ENCODE measurements around the gene SMAD3.
"Not testable (repeated sequence)": the region's sequence is repeated elsewhere in the genome, so short reads cannot be mapped to it uniquely, and the experiment has no call there.

Gene SMAD3

DNA sequence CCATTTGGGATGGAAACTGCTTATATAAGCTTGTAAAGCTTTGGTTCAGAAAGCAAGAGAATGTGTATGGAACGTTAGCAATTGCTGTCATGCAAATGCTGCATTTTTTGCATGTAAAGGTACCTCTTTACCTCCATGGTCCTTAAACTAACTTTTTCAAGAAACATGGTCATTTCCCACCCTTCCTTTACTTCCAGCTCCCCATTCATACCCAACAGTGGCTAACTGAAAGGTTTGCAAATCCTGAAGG lies 84.3 kb downstream of the SMAD3 start:
- DNase-seq (ENCODE audit: low spot score) = no peak
- TF ChIP-seq, protein P1, sequence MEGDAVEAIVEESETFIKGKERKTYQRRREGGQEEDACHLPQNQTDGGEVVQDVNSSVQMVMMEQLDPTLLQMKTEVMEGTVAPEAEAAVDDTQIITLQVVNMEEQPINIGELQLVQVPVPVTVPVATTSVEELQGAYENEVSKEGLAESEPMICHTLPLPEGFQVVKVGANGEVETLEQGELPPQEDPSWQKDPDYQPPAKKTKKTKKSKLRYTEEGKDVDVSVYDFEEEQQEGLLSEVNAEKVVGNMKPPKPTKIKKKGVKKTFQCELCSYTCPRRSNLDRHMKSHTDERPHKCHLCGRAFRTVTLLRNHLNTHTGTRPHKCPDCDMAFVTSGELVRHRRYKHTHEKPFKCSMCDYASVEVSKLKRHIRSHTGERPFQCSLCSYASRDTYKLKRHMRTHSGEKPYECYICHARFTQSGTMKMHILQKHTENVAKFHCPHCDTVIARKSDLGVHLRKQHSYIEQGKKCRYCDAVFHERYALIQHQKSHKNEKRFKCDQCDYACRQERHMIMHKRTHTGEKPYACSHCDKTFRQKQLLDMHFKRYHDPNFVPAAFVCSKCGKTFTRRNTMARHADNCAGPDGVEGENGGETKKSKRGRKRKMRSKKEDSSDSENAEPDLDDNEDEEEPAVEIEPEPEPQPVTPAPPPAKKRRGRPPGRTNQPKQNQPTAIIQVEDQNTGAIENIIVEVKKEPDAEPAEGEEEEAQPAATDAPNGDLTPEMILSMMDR (IDR thresholded peaks at IDR 0.05; ENCODE audit: extremely low read depth, missing control alignments) = no peak

DNA sequence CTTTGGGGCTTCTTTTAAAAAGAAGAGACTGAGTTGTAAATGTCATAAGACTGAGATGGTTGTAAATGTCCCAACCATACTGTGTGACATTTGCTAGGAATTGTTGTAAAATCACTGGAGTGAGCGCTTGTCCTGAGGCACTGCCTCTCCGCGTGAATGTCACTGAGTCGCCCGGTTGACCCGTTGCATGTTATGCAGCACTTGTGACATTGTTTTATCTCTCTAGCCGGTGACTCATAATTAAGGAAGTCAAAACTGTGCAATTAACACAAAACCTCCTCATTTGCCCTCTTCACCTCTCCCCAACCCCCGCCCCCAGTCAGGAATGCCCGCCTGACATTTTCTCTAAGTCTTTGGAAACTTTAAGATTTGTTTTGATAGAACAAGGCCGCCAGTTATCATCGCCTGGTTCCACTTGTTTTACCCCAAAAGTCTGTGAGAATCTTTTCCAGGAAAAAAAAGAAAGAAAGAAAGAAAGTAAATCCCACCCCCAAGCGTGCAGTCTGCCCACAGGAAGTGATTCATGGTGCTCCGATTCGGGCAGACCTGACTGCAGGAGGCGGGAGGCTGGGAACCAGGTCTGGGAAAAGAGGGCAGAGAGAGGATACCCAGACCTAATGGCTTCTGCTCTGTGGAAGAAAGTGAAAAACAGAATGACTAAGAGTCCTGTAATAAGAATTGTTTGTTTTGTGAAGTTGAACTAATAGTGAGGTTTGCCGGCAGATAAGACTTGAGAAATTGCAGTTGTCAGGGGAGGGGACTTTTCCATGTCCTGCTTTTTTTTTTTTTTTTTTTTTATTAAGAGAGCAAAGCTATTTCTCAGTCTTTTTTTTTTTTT lies 84.8 kb downstream of the SMAD3 start:
- DNase-seq (ENCODE audit: low spot score) = peak; percentile 58
- TF ChIP-seq, protein P1 (IDR thresholded peaks at IDR 0.05; ENCODE audit: extremely low read depth, missing control alignments) = no peak

DNA sequence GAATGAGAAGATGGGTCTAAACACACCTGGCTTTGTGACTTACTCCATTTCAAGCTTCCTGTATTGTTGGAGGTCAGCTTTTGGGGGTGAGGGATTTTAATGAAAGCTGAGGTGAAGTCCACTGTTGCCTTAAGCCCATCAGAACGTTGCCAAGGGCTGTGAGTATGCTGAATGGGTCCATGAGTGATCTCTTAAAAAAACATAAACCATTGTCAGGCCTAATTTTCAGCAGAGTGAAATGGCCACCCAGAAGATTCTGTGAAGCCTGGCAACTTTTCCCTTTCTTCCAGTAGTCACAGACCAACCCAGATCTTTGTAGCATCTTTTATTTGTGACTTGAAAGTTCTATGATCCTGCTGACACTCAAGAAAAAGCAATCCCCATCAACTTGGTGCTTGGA lies 87.0 kb downstream of the SMAD3 start:
- TF ChIP-seq, protein P1 (IDR thresholded peaks at IDR 0.05; ENCODE audit: extremely low read depth, missing control alignments) = no peak
- DNase-seq (ENCODE audit: low spot score) = no peak

DNA sequence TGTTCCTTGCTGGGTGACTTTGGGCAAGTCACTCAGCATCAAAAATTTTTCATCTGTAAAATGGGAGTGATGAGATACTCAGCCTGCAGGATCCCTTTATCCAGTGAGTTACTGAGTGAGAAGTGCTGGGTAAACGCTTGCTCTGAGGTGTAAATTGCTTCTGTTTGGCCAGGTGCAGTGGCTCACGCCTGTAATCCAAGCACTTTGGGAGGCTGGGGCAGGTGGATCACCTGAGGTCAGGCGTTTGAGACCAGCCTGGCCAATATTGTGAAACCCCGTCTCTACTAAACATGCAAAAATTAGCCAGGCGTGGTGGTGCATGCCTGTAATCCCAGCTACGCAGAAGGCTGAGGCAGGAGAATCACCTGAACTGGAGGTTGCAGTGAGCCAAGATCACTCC lies 87.6 kb downstream of the SMAD3 start:
- DNase-seq (ENCODE audit: low spot score) = not testable (repeated sequence)

DNA sequence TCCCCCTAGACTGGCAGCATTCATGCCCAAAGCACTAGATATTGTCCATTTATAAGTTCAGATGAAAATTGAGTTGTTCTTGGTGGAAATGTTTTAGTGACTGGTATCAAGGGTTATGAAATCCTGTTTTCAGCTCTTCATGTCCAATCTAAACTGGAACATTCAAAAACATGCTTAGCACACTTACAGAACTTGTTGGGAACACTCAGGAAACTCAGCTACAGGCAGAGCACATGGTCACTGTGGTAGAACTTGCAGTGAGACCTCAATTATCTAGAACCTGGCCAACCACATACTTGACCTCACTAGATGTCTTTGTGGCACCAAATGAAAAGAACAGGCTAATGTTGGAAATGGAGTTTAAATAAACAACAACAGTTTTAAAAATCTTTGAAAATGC lies 88.8 kb downstream of the SMAD3 start:
- no peak for DNase-seq (ENCODE audit: low spot score)
- TF ChIP-seq, protein P1 (IDR thresholded peaks at IDR 0.05; ENCODE audit: extremely low read depth, missing control alignments) = no peak

DNA sequence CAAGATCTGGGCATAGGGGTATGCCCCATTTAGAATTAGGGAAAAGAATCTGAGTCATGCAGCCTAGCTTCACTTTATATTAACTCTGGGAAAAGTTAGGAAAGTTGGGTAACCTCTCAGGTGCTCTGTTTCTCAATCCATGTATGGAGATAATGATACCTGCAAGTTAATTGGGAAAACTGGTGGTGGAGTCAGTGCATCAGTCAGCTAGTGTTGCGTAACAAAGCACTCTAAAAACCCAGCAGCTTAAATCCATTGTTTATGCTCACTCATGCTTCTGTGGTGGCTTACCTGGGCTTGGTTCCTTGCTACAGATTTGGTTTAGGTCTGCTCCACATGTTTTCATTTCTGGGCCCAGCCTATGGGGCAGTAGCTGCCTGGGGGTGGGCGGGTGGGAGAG lies 91.0 kb downstream of the SMAD3 start:
- TF ChIP-seq, protein P1 (IDR thresholded peaks at IDR 0.05; ENCODE audit: extremely low read depth, missing control alignments) = no peak
- no peak for DNase-seq (ENCODE audit: low spot score)

DNA sequence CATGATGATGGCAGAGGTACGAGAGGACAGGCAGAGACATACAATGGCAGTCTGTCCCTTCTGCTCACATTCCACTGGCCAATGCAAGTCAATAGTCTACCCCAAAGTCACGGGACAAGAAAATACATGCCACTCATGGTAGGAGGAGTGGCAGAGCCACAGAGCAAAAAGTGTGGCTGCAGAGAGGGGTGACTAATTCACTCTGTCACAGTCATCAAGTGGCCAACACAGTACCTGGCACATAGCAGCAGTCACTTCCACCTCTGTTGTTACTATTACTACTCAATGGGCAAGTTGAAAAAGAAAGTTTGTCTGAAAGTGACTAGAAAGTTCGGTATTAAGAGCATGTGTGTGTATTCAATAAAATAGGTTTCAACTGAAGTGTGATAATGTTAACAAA lies 91.4 kb downstream of the SMAD3 start:
- DNase-seq (ENCODE audit: low spot score) = no peak
- TF ChIP-seq, protein P1 (IDR thresholded peaks at IDR 0.05; ENCODE audit: extremely low read depth, missing control alignments) = no peak
